Adrenal gland (tissue), 12 donors: Measurements from ENCODE around the gene CAMKMT. TPM values are rescaled to one million over a fixed set of nuclear protein-coding genes. Genes with fewer than 3 reads are reported as not detected.

ENCODE experiments used
- DNase-seq, 7 donors: peaks; one replicate each; pipeline ENCODE4 v3.0.0-alpha.2; 2019 to 2020
- H3K27ac ChIP-seq, 5 donors: fragments of 200-600 bp; sonication (generic) in 4 of 5; 1 replicate in 3 of 5; 2 replicates in 2 of 5; pipeline versions ENCODE4 v1.5.1 to v1.8.0; 2016 to 2020; ENCODE audit warnings: mild to moderate bottlenecking in 1 of 5
- H3K27me3 ChIP-seq: fragments of 200-600 bp; 2 replicates; pipeline ENCODE4 v1.8.0; 2021
- H3K36me3 ChIP-seq, 2 donors: fragments of 200-600 bp; replicated peaks in 1 of 2; 1 replicate in 1 of 2; 2 replicates in 1 of 2; pipeline versions ENCODE4 v1.5.1 to v1.8.0; 2018 to 2022
- H3K4me1 ChIP-seq, 2 donors: fragments of 200-600 bp; replicated peaks in 1 of 2; 1 replicate in 1 of 2; 2 replicates in 1 of 2; pipeline versions ENCODE4 v1.5.1 to v1.8.0; 2018 to 2021
- H3K4me3 ChIP-seq, 4 donors: fragments of 200-600 bp; sonication (generic) in 3 of 4; one replicate each; pipeline ENCODE4 v1.5.1; 2016 to 2018
- H3K9me3 ChIP-seq, 3 donors: fragments of 200-600 bp; sonication (generic) in 1 of 3; replicated peaks in 1 of 3; 1 replicate in 2 of 3; 2 replicates in 1 of 3; pipeline versions ENCODE4 v1.5.1 to v1.8.0; 2016 to 2021
- POLR2A ChIP-seq, 2 donors: fragments of 450-650 bp; IDR thresholded peaks; one replicate each; pipeline ENCODE4 v1.6.1; 2017; ENCODE audit warnings: antibody characterized with exemption in 2 of 2, mild to moderate bottlenecking in 2 of 2, moderate library complexity in 1 of 2
- WGBS, 4 donors: extraction: QIAGEN DNeasy Blood & Tissue Kit in 2 of 4; methylation state at CpG; one replicate each; pipeline versions ENCODE4 v1.1.5 to v1.1.7; 2013 to 2017; 5-methylcytosine and 5-hydroxymethylcytosine counted together
- intact Hi-C, 2 donors: fragments of 100-400 bp; cut with DNase I; formaldehyde crosslinking; loops; one replicate each; pipeline versions ENCODE4 v1.14.1 to v1.15.0; 2022 to 2023
- polyA plus RNA-seq, 3 donors: library from polyadenylated mRNA; stranded (reverse); fragments of 200-250 nt in 2 of 3; fragments of 350-450 nt in 1 of 3; fragmentation: Illumina TruSeq in 1 of 3; extraction: RNeasy Lipid Tissue Mini Kit (QIAGEN cat#74804) in 1 of 3; gene quantifications; one replicate each; pipeline ENCODE4 v1.2.3, GENCODE V29; 2013 to 2014
- total RNA-seq, 9 donors: library from RNA; depleted of rRNA in 4 of 9; stranded (reverse); fragments of >200 nt in 4 of 9; fragments of 120-200 nt in 1 of 9; fragmentation: NEBNext Ultra II Directional in 1 of 9; extraction: Animal tissue kit (Norgen Biotek cat#: 25700) in 1 of 9; gene quantifications; one replicate each; pipeline versions ENCODE4 v1.1.0 to v1.2.4, GENCODE V29; 2013 to 2023
- TF ChIP-seq, protein P1 (sequence below), 6 experiments: fragments of 450-650 bp in 4 of 6; fragments of 200-600 bp in 2 of 6; sonication (generic) in 1 of 6; IDR thresholded peaks; 1 replicate in 5 of 6; 2 replicates in 1 of 6; pipeline versions ENCODE4 v1.5.1 to v1.8.0; 2016 to 2021; ENCODE audit warnings: antibody characterized with exemption in 6 of 6, mild to moderate bottlenecking in 2 of 6, moderate library complexity in 1 of 6
- donor health status: healthy with polysubstance abuse.
- donor health status: Bipolar disorder and iron deficiency.
- donor health status: DM: yes; HTN: yes; CAD: no.
- donor health status: DM: no; HTN: no; CAD: no.
- donor health status: DM: no; HTN: no; CAD: no.
- donor health status: DM: yes; HTN: yes; CAD: no.

CAMKMT gene
- total and polyA plus RNA-seq, 12 donors: 2.6 to 14.0 (median 8.6) TPM

DNA sequence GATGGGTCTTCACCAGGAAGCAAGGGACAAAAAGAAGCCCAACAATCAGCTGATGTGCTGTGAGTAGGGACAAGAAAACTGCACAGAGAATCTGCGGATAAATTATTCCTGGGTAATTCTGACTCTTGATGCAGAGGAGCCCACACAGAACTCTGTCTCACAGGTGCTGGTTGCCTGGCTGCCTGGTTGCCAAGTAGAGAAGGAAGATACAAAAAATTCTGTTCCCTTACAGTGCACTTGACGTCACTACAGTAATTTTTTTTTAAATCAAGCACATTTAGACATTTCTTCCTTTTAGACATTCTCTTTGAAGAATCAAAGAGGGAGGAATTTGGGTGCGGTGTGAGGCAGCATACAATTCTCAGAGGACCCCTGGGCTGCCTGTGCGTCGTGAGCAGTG is 427.7 kb downstream of the CAMKMT start:
- DNase-seq: no peak
- no peaks in the 10 kb centered on the region for H3K9me3 ChIP-seq
- H3K36me3 ChIP-seq: no peaks in the 10 kb centered on the region
- H3K27me3 ChIP-seq: peaks cover 5% of the 10 kb centered on the region
- H3K4me1 ChIP-seq: no peaks in the 10 kb centered on the region
- H3K27ac ChIP-seq: no peak overlapping the region
- H3K4me3 ChIP-seq: no peak overlapping the region
- TF ChIP-seq POLR2A (IDR thresholded peaks at IDR 0.05): no peak
- TF ChIP-seq, protein P1, sequence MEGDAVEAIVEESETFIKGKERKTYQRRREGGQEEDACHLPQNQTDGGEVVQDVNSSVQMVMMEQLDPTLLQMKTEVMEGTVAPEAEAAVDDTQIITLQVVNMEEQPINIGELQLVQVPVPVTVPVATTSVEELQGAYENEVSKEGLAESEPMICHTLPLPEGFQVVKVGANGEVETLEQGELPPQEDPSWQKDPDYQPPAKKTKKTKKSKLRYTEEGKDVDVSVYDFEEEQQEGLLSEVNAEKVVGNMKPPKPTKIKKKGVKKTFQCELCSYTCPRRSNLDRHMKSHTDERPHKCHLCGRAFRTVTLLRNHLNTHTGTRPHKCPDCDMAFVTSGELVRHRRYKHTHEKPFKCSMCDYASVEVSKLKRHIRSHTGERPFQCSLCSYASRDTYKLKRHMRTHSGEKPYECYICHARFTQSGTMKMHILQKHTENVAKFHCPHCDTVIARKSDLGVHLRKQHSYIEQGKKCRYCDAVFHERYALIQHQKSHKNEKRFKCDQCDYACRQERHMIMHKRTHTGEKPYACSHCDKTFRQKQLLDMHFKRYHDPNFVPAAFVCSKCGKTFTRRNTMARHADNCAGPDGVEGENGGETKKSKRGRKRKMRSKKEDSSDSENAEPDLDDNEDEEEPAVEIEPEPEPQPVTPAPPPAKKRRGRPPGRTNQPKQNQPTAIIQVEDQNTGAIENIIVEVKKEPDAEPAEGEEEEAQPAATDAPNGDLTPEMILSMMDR (IDR thresholded peaks at IDR 0.05): no peak
- intact Hi-C loops: no loop called here
- 48 to 52% (median 52%) methylated on average over 5 of the region's 5 CpGs for WGBS, 4 donors

DNA sequence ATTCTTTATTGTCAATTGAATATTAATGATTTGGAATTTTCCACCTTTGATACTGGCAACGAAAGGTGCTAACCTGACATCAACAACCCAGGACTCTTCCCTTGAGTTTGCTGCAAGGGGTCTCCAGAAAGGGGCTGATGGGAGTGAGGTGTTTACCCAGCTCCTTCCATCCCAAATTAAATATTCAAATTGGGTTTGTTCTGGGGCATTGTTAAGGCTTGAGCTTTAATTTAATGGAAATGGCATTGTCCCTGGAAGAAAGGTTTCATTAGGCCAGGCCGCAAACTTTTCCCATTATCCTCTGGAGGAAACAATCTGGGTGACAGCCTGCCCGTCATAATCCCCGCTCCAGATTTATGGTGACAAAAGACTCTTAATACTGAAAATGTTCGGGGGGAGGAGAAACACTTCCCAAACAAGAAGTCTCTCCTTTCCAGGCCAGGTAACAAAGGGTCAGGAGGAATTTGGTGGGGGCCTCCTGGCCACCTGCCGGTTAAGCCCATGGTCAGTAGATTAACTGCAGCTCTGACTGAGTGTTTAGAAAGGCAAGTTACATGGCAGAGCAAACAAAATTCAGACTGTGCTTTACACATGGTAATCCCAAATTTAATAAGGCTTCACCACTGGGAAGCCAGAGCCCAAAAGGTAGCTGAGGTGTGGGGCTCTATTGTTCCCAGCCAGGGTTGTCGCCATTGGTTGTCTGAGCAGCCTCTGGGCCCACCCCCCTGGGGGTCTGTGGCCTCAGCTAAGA is 428.4 kb downstream of the CAMKMT start:
- H3K9me3 ChIP-seq: no peaks in the 10 kb centered on the region
- peaks cover 5% of the 10 kb centered on the region for H3K27me3 ChIP-seq
- DNase-seq: no peak
- TF ChIP-seq, protein P1 (IDR thresholded peaks at IDR 0.05): no peak
- TF ChIP-seq POLR2A (IDR thresholded peaks at IDR 0.05): no peak
- WGBS, 4 donors: 53 to 63% (median 57%) methylated on average over 6 to 7 of the region's 7 CpGs
- no peaks in the 10 kb centered on the region for H3K36me3 ChIP-seq
- no peaks in the 10 kb centered on the region for H3K4me1 ChIP-seq
- H3K27ac ChIP-seq: no peak overlapping the region
- no peak overlapping the region for H3K4me3 ChIP-seq
- intact Hi-C loops: no loop called here

DNA sequence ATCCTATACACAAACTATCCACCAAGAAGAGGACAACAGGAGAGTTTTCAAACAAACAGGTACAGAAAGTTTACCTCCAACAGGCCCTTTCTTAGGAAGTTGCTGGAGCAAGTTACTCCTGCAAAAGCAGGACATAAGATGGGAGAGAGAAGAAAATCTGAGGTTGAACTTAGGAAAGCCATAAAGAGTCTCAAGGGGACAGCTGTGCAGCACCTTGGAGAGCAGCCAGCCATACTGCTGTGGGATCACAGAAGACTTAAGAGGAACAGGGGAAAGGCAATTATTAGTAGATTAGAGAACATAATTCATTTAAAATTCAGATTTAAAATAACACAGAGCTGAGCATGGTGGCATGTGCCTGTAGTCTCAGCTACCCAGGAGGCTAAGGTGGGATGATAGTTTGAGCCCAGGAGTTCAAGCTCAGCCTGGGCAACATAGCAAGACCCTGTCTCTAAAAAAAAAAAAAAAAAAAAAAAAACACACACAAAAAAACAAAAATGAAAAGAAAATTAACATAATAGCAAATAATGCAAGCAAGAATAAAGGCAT is 431.6 kb downstream of the CAMKMT start:
- H3K36me3 ChIP-seq: no peaks in the 10 kb centered on the region
- no peaks in the 10 kb centered on the region for H3K4me1 ChIP-seq
- intact Hi-C loops: no loop called here
- TF ChIP-seq, protein P1 (IDR thresholded peaks at IDR 0.05): no peak
- TF ChIP-seq POLR2A (IDR thresholded peaks at IDR 0.05): no peak
- DNase-seq: peak in 1 of 7 donors; percentile 12
- H3K27ac ChIP-seq: no peak overlapping the region
- H3K27me3 ChIP-seq: peaks cover 12% of the 10 kb centered on the region
- H3K9me3 ChIP-seq: no peaks in the 10 kb centered on the region
- no peak overlapping the region for H3K4me3 ChIP-seq

DNA sequence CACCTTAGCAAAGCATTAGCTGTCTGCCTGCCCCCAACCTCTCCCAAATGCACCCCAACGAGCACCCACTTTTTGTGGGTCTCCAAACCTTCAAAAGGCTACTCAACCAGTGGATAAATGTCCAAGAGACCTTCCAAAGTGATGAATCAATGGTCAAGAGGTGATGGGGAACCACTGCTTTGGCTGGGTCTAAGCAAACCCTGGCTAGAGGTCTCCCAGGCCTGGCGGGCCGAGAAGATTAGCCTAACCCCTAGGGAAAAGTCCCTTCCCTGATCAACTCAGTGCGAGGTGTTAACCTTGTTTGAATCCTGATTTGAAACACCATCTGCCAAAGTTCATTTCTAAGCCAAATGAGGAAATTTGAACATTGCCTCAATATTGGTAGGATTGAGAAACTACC is 435.0 kb downstream of the CAMKMT start:
- no peak for DNase-seq
- no peak for TF ChIP-seq POLR2A (IDR thresholded peaks at IDR 0.05)
- TF ChIP-seq, protein P1 (IDR thresholded peaks at IDR 0.05): no peak
- no peak overlapping the region for H3K27ac ChIP-seq
- WGBS, 4 donors: 58 to 69% (median 62%) methylated on average over 3 to 4 of the region's 4 CpGs
- no peak overlapping the region for H3K4me3 ChIP-seq
- no peaks in the 10 kb centered on the region for H3K36me3 ChIP-seq
- H3K4me1 ChIP-seq: no peaks in the 10 kb centered on the region
- H3K27me3 ChIP-seq: peaks cover 38% of the 10 kb centered on the region
- H3K9me3 ChIP-seq: no peaks in the 10 kb centered on the region
- intact Hi-C loops: no loop called here
